K562 (cell line): ENCODE data around the gene SOS1. TPM values are rescaled to one million over a fixed set of nuclear protein-coding genes. Genes with fewer than 3 reads are reported as not detected.

Experiments used
- ATAC-seq: fragments of 200-7000 bp; cut with Tn5 transposase; 3 replicates; pipeline ENCODE4 v1.9.1; 2020; ENCODE audit warnings: moderate library complexity
- BruUV-seq: library from RNA; stranded (reverse); fragments of 400-500 nt; replicated peaks from 2 replicates; lab custom pipeline; 2021; lab: Mats Ljungman, UMichigan
- CTCF ChIA-PET: fragments of 300-600 bp; formaldehyde crosslinking; extraction: SDS; loops from one replicate; lab custom pipeline; 2021; ENCODE audit warnings: low intra/inter-chr PET ratio; lab: Yijun Ruan, JAX
- POLR2A ChIA-PET: fragments of 300-600, 350-650 bp; sonication (Branson Sonifier 250); formaldehyde crosslinking; extraction: SDS; loops from one replicate; lab custom pipeline; 2021; ENCODE audit warnings: antibody characterized with exemption, inconsistent platforms; lab: Yijun Ruan, JAX
- DNase-seq, 4 experiments: peaks; one replicate each; pipeline versions ENCODE4 v3.0.0 to v3.0.0-alpha.2; 2011 to 2018; ENCODE audit warnings: low spot score in 3 of 4, mixed read lengths in 3 of 4; ENCODE audit errors: extremely low read depth in 1 of 4
- FAIRE-seq: peaks from 2 replicates; lab custom pipeline; 2011; peaks lifted over from hg19 to GRCh38; lab: Jason Lieb, UNC
- H2AFZ ChIP-seq: 2 replicates; pipeline ENCODE4 v1.6.0; 2011; ENCODE audit warnings: low read depth, low read length, control low read depth, inconsistent platforms
- H3K27ac ChIP-seq: fragments of 200-600 bp; 3 replicates; pipeline ENCODE4 v1.8.0; 2011; ENCODE audit warnings: low read depth, mild to moderate bottlenecking, control low read depth, inconsistent platforms, low read length, moderate library complexity, mixed read lengths; ENCODE audit errors: extremely low read depth
- H3K27me3 ChIP-seq, 2 experiments: fragments of 300-600 bp in 1 of 2; 2 replicates in 1 of 2; 3 replicates in 1 of 2; pipeline versions ENCODE4 v1.6.0 to v1.8.0; 2011; ENCODE audit warnings: inconsistent platforms in 2 of 2, low read length in 2 of 2, mild to moderate bottlenecking in 1 of 2, mixed read lengths in 1 of 2, moderate library complexity in 1 of 2; ENCODE audit not compliant: control insufficient read depth in 2 of 2, insufficient read depth in 2 of 2
- H3K36me3 ChIP-seq: fragments of 300-600 bp; 3 replicates; pipeline ENCODE4 v1.8.0; 2011; ENCODE audit warnings: mild to moderate bottlenecking, low read length, inconsistent platforms; ENCODE audit not compliant: control insufficient read depth, insufficient read depth
- H3K4me1 ChIP-seq, 2 experiments: fragments of 200-600 bp in 1 of 2; replicated peaks in 1 of 2; 2 replicates in 1 of 2; 3 replicates in 1 of 2; pipeline versions ENCODE4 v1.5.1 to v1.8.0; 2011; ENCODE audit warnings: inconsistent platforms in 2 of 2, low read length in 2 of 2, mild to moderate bottlenecking in 1 of 2, mixed read lengths in 1 of 2, moderate library complexity in 1 of 2; ENCODE audit not compliant: control insufficient read depth in 2 of 2, insufficient read depth in 2 of 2
- H3K4me2 ChIP-seq: 2 replicates; pipeline ENCODE4 v1.6.1; 2011; ENCODE audit warnings: low read length, control low read depth, inconsistent platforms, mixed read lengths; ENCODE audit not compliant: insufficient read depth
- H3K4me3 ChIP-seq: fragments of 200-600 bp; sonication (generic), shearing (Covaris generic); 2 replicates; pipeline ENCODE4 v1.5.1; 2016; ENCODE audit warnings: control low read depth, inconsistent platforms
- H3K79me2 ChIP-seq: fragments of 200-600 bp; 3 replicates; pipeline ENCODE4 v1.8.0; 2011; ENCODE audit warnings: low read length, inconsistent platforms; ENCODE audit not compliant: control insufficient read depth, insufficient read depth
- H3K9ac ChIP-seq, 2 experiments: 2 replicates each; pipeline versions ENCODE4 v1.6.0 to v1.6.1; 2011; ENCODE audit warnings: low read depth in 2 of 2, low read length in 2 of 2, control low read depth in 1 of 2, inconsistent platforms in 1 of 2, mild to moderate bottlenecking in 1 of 2, mixed read lengths in 1 of 2; ENCODE audit not compliant: insufficient read depth in 1 of 2
- H3K9me1 ChIP-seq: one replicate; pipeline ENCODE4 v1.6.0; 2011; ENCODE audit warnings: inconsistent platforms, mild to moderate bottlenecking, low read length, moderate library complexity; ENCODE audit not compliant: control insufficient read depth, insufficient read depth
- H3K9me3 ChIP-seq: replicated peaks from 2 replicates; pipeline ENCODE4 v1.5.1; 2011; ENCODE audit warnings: low read depth, low read length, inconsistent platforms; ENCODE audit not compliant: control insufficient read depth, insufficient read depth
- H4K20me1 ChIP-seq: replicated peaks from 2 replicates; pipeline ENCODE4 v1.6.1; 2011; ENCODE audit warnings: low read length, inconsistent platforms, mixed read lengths; ENCODE audit not compliant: control insufficient read depth, insufficient read depth
- BCOR ChIP-seq: fragments of 450-650 bp; IDR thresholded peaks from 2 replicates; pipeline ENCODE4 v1.6.1; 2016
- CBX3 ChIP-seq, 2 experiments: IDR thresholded peaks; 1 replicate in 1 of 2; 2 replicates in 1 of 2; pipeline ENCODE4 v1.6.1; 2012; ENCODE audit warnings: inconsistent platforms in 2 of 2, low read length in 2 of 2, borderline replicate concordance in 1 of 2, control low read depth in 1 of 2
- ID3 ChIP-seq, 2 experiments: fragments of 250-450 bp in 1 of 2; fragments of 450-650 bp in 1 of 2; sonication (Bioruptor Pico) in 1 of 2; IDR thresholded peaks; 2 replicates each; pipeline versions ENCODE4 v1.6.1 to v1.8.0; 2016 to 2021; ENCODE audit warnings: mild to moderate bottlenecking in 2 of 2, moderate library complexity in 2 of 2, missing compliant biosample characterization in 1 of 2, missing genetic modification characterization in 1 of 2
- KDM1A ChIP-seq, 2 experiments: fragments of 450-650 bp; IDR thresholded peaks; 2 replicates each; pipeline ENCODE4 v1.6.1; 2016; ENCODE audit warnings: mild to moderate bottlenecking in 2 of 2
- KLF13 ChIP-seq: fragments of 450-650 bp; IDR thresholded peaks from 2 replicates; pipeline ENCODE4 v1.6.1; 2016; ENCODE audit warnings: missing genetic modification characterization, low read depth, mild to moderate bottlenecking, missing compliant biosample characterization, moderate library complexity, borderline replicate concordance
- RNF2 ChIP-seq: sonication (generic); IDR thresholded peaks from 2 replicates; pipeline ENCODE4 v1.6.1; 2016
- SRF ChIP-seq, 2 experiments: fragments of 250-450, 450-650 bp in 1 of 2; sonication (Bioruptor Pico) in 1 of 2; sonication (generic) in 1 of 2; formaldehyde crosslinking; IDR thresholded peaks; 2 replicates each; pipeline versions ENCODE4 v1.5.0 to v1.5.1; 2020 to 2022; ENCODE audit warnings: mild to moderate bottlenecking in 1 of 2, missing genetic modification reagents in 1 of 2
- ZNF121 ChIP-seq: sonication (generic); formaldehyde crosslinking; conservative IDR thresholded peaks from 2 replicates; pipeline ENCODE4 v1.8.0; 2022; ENCODE audit warnings: missing genetic modification reagents
- ZNF551 ChIP-seq: fragments of 250-450 bp; sonication (Bioruptor Pico); IDR thresholded peaks from 2 replicates; pipeline ENCODE4 v1.5.0; 2021; ENCODE audit warnings: mild to moderate bottlenecking, moderate library complexity
- WGBS: fragments of 100-300 bp; shearing (Covaris generic); methylation state at CpG from one replicate; pipeline ENCODE4 v1.1.6; 2016; ENCODE audit warnings: low coverage, mixed read lengths; ENCODE audit not compliant: insufficient coverage; ENCODE audit errors: missing lambda C conversion rate; 5-methylcytosine and 5-hydroxymethylcytosine counted together
- in situ Hi-C: fragments of 300-500 bp; cut with MboI; formaldehyde crosslinking; loops from 4 replicates; pipeline ENCODE4 v1.15.0; 2018; ENCODE audit warnings: inconsistent platforms, mixed read lengths
- intact Hi-C: fragments of 100-400 bp; cut with micrococcal nuclease; formaldehyde crosslinking; loops from 2 replicates; pipeline ENCODE4 v1.14.2; 2022
- polyA plus RNA-seq, 8 experiments: library from polyadenylated mRNA; depleted of rRNA in 4 of 8; stranded (reverse) in 5 of 8; unstranded in 3 of 8; fragments of >200 nt; fragmentation: Nextera tagmentation in 2 of 8; fragmentation: Illumina TruSeq in 1 of 8; extraction: Ambion mirVana in 2 of 8; extraction: Trizol in 1 of 8; gene quantifications; 2 replicates each; pipeline versions ENCODE4 v1.2.1 to v1.2.3, GENCODE V29; 2011 to 2014; ENCODE audit warnings: inconsistent platforms in 1 of 8, missing spikeins in 1 of 8
- total RNA-seq, 7 experiments: library from RNA; depleted of rRNA in 6 of 7; stranded (reverse); fragments of >200 nt in 6 of 7; fragmentation: Illumina TruSeq in 2 of 7; extraction: Trizol in 2 of 7; gene quantifications; 2 replicates each; pipeline versions ENCODE4 v1.2.1 to v1.2.3, GENCODE V29; 2011 to 2021; ENCODE audit warnings: low replicate concordance in 1 of 7

The SOS1 gene
- total and polyA plus RNA-seq, 9 of the 15 experiments (the other 6 are each of a cell fraction or from before 2014, with no cell fraction given): 2.5 to 27.1 (median 16.3) TPM

GRCh38 chr2:39150890-39151497 is 30.1 kb upstream of the SOS1 start:
- Histone ChIP-seq H3K9me3 (peaks cover 1% of the 10 kb centered on the region; the same call in 1 of the 2 replicates), H3K9me1 (no peaks in the 10 kb centered on the region), H3K79me2 (no peaks in the 10 kb centered on the region), H3K27ac (peak overlapping the region; percentile 85), H3K27me3 (no peaks in the 10 kb centered on the region), H3K9ac (peak overlapping the region; percentile 15 to 48; a peak in 2 of 4 replicates), H2AFZ (peak overlapping the region; percentile 99), H4K20me1 (no peaks in the 10 kb centered on the region), H3K4me2 (no peak overlapping the region), H3K4me3 (no peak overlapping the region), H3K4me1 (peaks cover 15 to 16% of the 10 kb centered on the region in 2 experiments; a peak in 4 of 5 replicates), H3K36me3 (no peaks in the 10 kb centered on the region; the same call in 2 of the 3 replicates)
- DNase-seq: no peak
- WGBS: 77% methylated on average over 9 of the region's 9 CpGs
- no TSS peak for BruUV-seq
- POLR2A ChIA-PET: interaction anchor here (1.0 kb wide), 1 partner anchor 26 kb away, joined by 3 read pairs; no protein-coding TSS in a partner anchor
- intact Hi-C loops (no loop called here), in situ Hi-C loops (no loop called here)
- peak; percentile 22 for ATAC-seq
- no peak for TF ChIP-seq ZNF551 (CRISPR knock-in tag)
- no peak for TF ChIP-seq ID3 (CRISPR knock-in tag; IDR thresholded peaks at IDR 0.05)
- 0 out of 2 replicates have a peak, but pooled peaks have one; percentile 31 for TF ChIP-seq ID3 (tag; IDR thresholded peaks at IDR 0.05)
- TF ChIP-seq KLF13 (tag): no peak
- TF ChIP-seq BCOR: peak; percentile 46; the same call in 1 of the 2 replicates
- TF ChIP-seq KDM1A (IDR thresholded peaks at IDR 0.05): 0 out of 4 replicates have a peak, but pooled peaks of 1 of the 2 experiments have one; percentile 36
- TF ChIP-seq ZNF121 (CRISPR knock-in tag): peak; percentile 65
- TF ChIP-seq SRF (CRISPR knock-in tag; IDR thresholded peaks at IDR 0.05): 0 out of 4 replicates have a peak, but pooled peaks of 1 of the 2 experiments have one; percentile 22
- TF ChIP-seq CBX3 (IDR thresholded peaks at IDR 0.05; ENCODE audit: borderline replicate concordance in 1 of 2, low read length in 2 of 2): 0 out of 3 replicates have a peak, but pooled peaks of 1 of the 2 experiments have one; percentile 16
- no peak for TF ChIP-seq RNF2
- FAIRE-seq: no peak
- CTCF ChIA-PET: no interaction called here
